H1 (cell line): ENCODE measurements around the gene RPS6KA5. TPM values are rescaled to one million over a fixed set of nuclear protein-coding genes. Genes with fewer than 3 reads are reported as not detected.

Experiments used
- polyA plus RNA-seq, 7 experiments: library from polyadenylated mRNA; depleted of rRNA in 3 of 7; stranded (reverse) in 5 of 7; unstranded in 2 of 7; fragments of >200 nt in 5 of 7; fragments of 200-250 nt in 2 of 7; gene quantifications; 1 replicate in 5 of 7; 2 replicates in 1 of 7; 4 replicates in 1 of 7; pipeline versions ENCODE4 v1.2.1 to v1.2.3, GENCODE V29; 2011 to 2013; ENCODE audit warnings: missing spikeins in 2 of 7, mixed read lengths in 2 of 7
- total RNA-seq: library from RNA; stranded (reverse); fragmentation: NEBNext Ultra II Directional; extraction: Animal tissue kit (Norgen Biotek cat#: 25700); gene quantifications from 2 replicates; pipeline ENCODE4 v1.2.1, GENCODE V29; 2021
- TF ChIP-seq, protein P1 (sequence below): fragments of 300-600 bp; sonication (generic); IDR thresholded peaks from 2 replicates; pipeline ENCODE4 v1.7.1; 2012; ENCODE audit warnings: low read length, moderate library complexity, mild to moderate bottlenecking, inconsistent platforms; ENCODE audit not compliant: insufficient replicate concordance

The RPS6KA5 gene
- total and polyA plus RNA-seq, 2 of the 8 experiments (the other 6 are each of a cell fraction or from before 2014, with no cell fraction given): 0.85 to 3.1 TPM

DNA sequence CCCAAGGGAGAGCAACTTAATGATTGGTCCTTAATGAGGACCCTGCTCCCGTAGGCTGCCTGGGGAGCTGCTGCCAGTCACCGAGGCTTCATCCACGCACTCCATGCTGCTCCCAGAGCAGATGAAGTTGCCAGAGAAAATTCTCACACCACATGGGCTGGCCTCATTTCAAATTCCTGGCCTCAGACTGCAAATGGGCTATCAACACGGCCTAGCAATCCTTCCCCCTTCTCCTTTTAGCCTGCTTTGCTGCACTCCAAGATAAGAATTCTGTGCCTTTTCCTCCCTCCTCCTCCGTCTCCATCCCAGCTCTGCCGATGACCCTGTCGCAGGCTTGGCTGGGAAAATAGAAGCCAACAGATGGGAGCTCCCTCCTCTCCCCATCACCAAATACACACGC is 42.7 kb upstream of the RPS6KA5 start (continued):
- TF ChIP-seq, protein P1, sequence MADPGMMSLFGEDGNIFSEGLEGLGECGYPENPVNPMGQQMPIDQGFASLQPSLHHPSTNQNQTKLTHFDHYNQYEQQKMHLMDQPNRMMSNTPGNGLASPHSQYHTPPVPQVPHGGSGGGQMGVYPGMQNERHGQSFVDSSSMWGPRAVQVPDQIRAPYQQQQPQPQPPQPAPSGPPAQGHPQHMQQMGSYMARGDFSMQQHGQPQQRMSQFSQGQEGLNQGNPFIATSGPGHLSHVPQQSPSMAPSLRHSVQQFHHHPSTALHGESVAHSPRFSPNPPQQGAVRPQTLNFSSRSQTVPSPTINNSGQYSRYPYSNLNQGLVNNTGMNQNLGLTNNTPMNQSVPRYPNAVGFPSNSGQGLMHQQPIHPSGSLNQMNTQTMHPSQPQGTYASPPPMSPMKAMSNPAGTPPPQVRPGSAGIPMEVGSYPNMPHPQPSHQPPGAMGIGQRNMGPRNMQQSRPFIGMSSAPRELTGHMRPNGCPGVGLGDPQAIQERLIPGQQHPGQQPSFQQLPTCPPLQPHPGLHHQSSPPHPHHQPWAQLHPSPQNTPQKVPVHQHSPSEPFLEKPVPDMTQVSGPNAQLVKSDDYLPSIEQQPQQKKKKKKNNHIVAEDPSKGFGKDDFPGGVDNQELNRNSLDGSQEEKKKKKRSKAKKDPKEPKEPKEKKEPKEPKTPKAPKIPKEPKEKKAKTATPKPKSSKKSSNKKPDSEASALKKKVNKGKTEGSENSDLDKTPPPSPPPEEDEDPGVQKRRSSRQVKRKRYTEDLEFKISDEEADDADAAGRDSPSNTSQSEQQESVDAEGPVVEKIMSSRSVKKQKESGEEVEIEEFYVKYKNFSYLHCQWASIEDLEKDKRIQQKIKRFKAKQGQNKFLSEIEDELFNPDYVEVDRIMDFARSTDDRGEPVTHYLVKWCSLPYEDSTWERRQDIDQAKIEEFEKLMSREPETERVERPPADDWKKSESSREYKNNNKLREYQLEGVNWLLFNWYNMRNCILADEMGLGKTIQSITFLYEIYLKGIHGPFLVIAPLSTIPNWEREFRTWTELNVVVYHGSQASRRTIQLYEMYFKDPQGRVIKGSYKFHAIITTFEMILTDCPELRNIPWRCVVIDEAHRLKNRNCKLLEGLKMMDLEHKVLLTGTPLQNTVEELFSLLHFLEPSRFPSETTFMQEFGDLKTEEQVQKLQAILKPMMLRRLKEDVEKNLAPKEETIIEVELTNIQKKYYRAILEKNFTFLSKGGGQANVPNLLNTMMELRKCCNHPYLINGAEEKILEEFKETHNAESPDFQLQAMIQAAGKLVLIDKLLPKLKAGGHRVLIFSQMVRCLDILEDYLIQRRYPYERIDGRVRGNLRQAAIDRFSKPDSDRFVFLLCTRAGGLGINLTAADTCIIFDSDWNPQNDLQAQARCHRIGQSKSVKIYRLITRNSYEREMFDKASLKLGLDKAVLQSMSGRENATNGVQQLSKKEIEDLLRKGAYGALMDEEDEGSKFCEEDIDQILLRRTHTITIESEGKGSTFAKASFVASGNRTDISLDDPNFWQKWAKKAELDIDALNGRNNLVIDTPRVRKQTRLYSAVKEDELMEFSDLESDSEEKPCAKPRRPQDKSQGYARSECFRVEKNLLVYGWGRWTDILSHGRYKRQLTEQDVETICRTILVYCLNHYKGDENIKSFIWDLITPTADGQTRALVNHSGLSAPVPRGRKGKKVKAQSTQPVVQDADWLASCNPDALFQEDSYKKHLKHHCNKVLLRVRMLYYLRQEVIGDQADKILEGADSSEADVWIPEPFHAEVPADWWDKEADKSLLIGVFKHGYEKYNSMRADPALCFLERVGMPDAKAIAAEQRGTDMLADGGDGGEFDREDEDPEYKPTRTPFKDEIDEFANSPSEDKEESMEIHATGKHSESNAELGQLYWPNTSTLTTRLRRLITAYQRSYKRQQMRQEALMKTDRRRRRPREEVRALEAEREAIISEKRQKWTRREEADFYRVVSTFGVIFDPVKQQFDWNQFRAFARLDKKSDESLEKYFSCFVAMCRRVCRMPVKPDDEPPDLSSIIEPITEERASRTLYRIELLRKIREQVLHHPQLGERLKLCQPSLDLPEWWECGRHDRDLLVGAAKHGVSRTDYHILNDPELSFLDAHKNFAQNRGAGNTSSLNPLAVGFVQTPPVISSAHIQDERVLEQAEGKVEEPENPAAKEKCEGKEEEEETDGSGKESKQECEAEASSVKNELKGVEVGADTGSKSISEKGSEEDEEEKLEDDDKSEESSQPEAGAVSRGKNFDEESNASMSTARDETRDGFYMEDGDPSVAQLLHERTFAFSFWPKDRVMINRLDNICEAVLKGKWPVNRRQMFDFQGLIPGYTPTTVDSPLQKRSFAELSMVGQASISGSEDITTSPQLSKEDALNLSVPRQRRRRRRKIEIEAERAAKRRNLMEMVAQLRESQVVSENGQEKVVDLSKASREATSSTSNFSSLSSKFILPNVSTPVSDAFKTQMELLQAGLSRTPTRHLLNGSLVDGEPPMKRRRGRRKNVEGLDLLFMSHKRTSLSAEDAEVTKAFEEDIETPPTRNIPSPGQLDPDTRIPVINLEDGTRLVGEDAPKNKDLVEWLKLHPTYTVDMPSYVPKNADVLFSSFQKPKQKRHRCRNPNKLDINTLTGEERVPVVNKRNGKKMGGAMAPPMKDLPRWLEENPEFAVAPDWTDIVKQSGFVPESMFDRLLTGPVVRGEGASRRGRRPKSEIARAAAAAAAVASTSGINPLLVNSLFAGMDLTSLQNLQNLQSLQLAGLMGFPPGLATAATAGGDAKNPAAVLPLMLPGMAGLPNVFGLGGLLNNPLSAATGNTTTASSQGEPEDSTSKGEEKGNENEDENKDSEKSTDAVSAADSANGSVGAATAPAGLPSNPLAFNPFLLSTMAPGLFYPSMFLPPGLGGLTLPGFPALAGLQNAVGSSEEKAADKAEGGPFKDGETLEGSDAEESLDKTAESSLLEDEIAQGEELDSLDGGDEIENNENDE: no peak
